Neural progenitor cell (in vitro differentiated cells): Measurements from ENCODE around the gene PCSK2. TPM values are rescaled to one million over a fixed set of nuclear protein-coding genes. Genes with fewer than 3 reads are reported as not detected.

ENCODE experiments used
- DNase-seq: peaks from one replicate; pipeline ENCODE4 v3.0.0-alpha.2; 2016; ENCODE audit warnings: low spot score
- H2AFZ ChIP-seq: fragments of 200-600 bp; sonication (generic); replicated peaks from 2 replicates; pipeline ENCODE4 v1.6.1; 2016; ENCODE audit warnings: antibody characterized with exemption
- H3F3A ChIP-seq: fragments of 200-600 bp; sonication (generic); 2 replicates; pipeline ENCODE4 v1.6.1; 2016; ENCODE audit warnings: antibody characterized with exemption, low read depth
- H3K27ac ChIP-seq: fragments of 200-600 bp; sonication (generic); 2 replicates; pipeline ENCODE4 v1.5.1; 2016; ENCODE audit warnings: mild to moderate bottlenecking
- H3K27me3 ChIP-seq: fragments of 200-600 bp; sonication (generic); 2 replicates; pipeline ENCODE4 v1.6.1; 2016; ENCODE audit warnings: mild to moderate bottlenecking, moderate library complexity
- H3K36me3 ChIP-seq: fragments of 200-600 bp; sonication (generic); 2 replicates; pipeline ENCODE4 v1.5.1; 2016
- H3K4me1 ChIP-seq: fragments of 200-600 bp; sonication (generic); 2 replicates; pipeline ENCODE4 v1.6.1; 2016; ENCODE audit warnings: mixed run types
- H3K4me2 ChIP-seq: fragments of 200-600 bp; sonication (generic); 2 replicates; pipeline ENCODE4 v1.6.1; 2016
- H3K4me3 ChIP-seq: fragments of 200-600 bp; sonication (generic); 2 replicates; pipeline ENCODE4 v1.5.1; 2016
- H3K79me2 ChIP-seq: fragments of 200-600 bp; sonication (generic); 2 replicates; pipeline ENCODE4 v1.6.1; 2016; ENCODE audit warnings: low read depth
- H3K9ac ChIP-seq: fragments of 200-600 bp; sonication (generic); 2 replicates; pipeline ENCODE4 v1.6.1; 2016
- H3K9me3 ChIP-seq: fragments of 200-600 bp; sonication (generic); 2 replicates; pipeline ENCODE4 v1.5.1; 2016; ENCODE audit warnings: low read depth
- H4K20me1 ChIP-seq: fragments of 200-600 bp; sonication (generic); 2 replicates; pipeline ENCODE4 v1.6.1; 2016; ENCODE audit warnings: low read depth
- H3K27ac Mint-ChIP-seq: 3 replicates; pipeline ENCODE4 v1.8.0; 2021; ENCODE audit warnings: mixed read lengths
- H3K27me3 Mint-ChIP-seq: 2 replicates; pipeline ENCODE4 v1.8.0; 2022; ENCODE audit warnings: low read depth, mild to moderate bottlenecking, inconsistent platforms, moderate library complexity, mixed read lengths; ENCODE audit not compliant: insufficient read depth
- H3K36me3 Mint-ChIP-seq: 3 replicates; pipeline ENCODE4 v1.8.0; 2021; ENCODE audit warnings: mixed read lengths
- H3K4me1 Mint-ChIP-seq: 3 replicates; pipeline ENCODE4 v1.8.0; 2021; ENCODE audit warnings: mixed read lengths
- H3K4me3 Mint-ChIP-seq: 3 replicates; pipeline ENCODE4 v1.8.0; 2021; ENCODE audit warnings: mild to moderate bottlenecking, moderate library complexity, mixed read lengths
- H3K9me3 Mint-ChIP-seq: 3 replicates; pipeline ENCODE4 v1.8.0; 2020; ENCODE audit warnings: mixed read lengths
- CTCF ChIP-seq: fragments of 200-600 bp; sonication (generic); IDR thresholded peaks from 2 replicates; pipeline ENCODE4 v1.5.1; 2017; ENCODE audit warnings: antibody characterized with exemption, mild to moderate bottlenecking
- EZH2 ChIP-seq: fragments of 200-600 bp; sonication (generic); IDR thresholded peaks from 2 replicates; pipeline ENCODE4 v1.6.1; 2017; ENCODE audit warnings: antibody characterized with exemption, mild to moderate bottlenecking, moderate library complexity
- EZH2phosphoT487 ChIP-seq: fragments of 200-600 bp; sonication (generic); IDR thresholded peaks from 2 replicates; pipeline ENCODE4 v1.6.1; 2017; ENCODE audit warnings: antibody characterized with exemption
- total RNA-seq: library from RNA; depleted of rRNA; stranded (reverse); fragments of >200 nt; gene quantifications from 2 replicates; pipeline ENCODE4 v1.2.3, GENCODE V29; 2015; ENCODE audit warnings: low replicate concordance

The PCSK2 gene
- total RNA-seq, 1 donor from 2014 or later = 0.07 TPM

GRCh38 chr20:17316316-17317038 lies 89.6 kb downstream of the PCSK2 start:
- no peaks in the 10 kb centered on the region for H3K36me3 ChIP-seq
- Mint-ChIP-seq H3K4me1 (peaks cover 3% of the 10 kb centered on the region), H3K4me3 (no peak overlapping the region), H3K27me3 (no peaks in the 10 kb centered on the region), H3K27ac (no peak overlapping the region), H3K36me3 (no peaks in the 10 kb centered on the region), H3K9me3 (no peaks in the 10 kb centered on the region)
- no peak overlapping the region for H2AFZ ChIP-seq
- no peaks in the 10 kb centered on the region for H3K79me2 ChIP-seq
- no peak for TF ChIP-seq CTCF
- no peak for TF ChIP-seq EZH2phosphoT487
- TF ChIP-seq EZH2 = no peak
- H3K27me3 ChIP-seq = no peaks in the 10 kb centered on the region
- no peak overlapping the region for H3K4me2 ChIP-seq
- peaks cover 3% of the 10 kb centered on the region for H3K4me1 ChIP-seq
- H3K4me3 ChIP-seq = no peak overlapping the region
- H3K9ac ChIP-seq = no peak overlapping the region
- H3F3A ChIP-seq = no peaks in the 10 kb centered on the region
- no peaks in the 10 kb centered on the region for H3K9me3 ChIP-seq
- no peaks in the 10 kb centered on the region for H4K20me1 ChIP-seq
- DNase-seq = no peak
- H3K27ac ChIP-seq = no peak overlapping the region

GRCh38 chr20:17317341-17317740 lies 90.5 kb downstream of the PCSK2 start:
- Histone ChIP-seq H3K4me2 (no peak overlapping the region), H3K27me3 (no peaks in the 10 kb centered on the region), H4K20me1 (no peaks in the 10 kb centered on the region), H3K9ac (no peak overlapping the region), H3K36me3 (no peaks in the 10 kb centered on the region), H3K9me3 (no peaks in the 10 kb centered on the region), H2AFZ (no peak overlapping the region), H3K4me3 (no peak overlapping the region), H3F3A (no peaks in the 10 kb centered on the region), H3K27ac (no peak overlapping the region), H3K4me1 (peaks cover 3% of the 10 kb centered on the region), H3K79me2 (no peaks in the 10 kb centered on the region)
- Mint-ChIP-seq H3K27ac (no peak overlapping the region), H3K4me3 (no peak overlapping the region), H3K36me3 (no peaks in the 10 kb centered on the region), H3K27me3 (no peaks in the 10 kb centered on the region), H3K4me1 (peaks cover 3% of the 10 kb centered on the region), H3K9me3 (no peaks in the 10 kb centered on the region)
- DNase-seq = no peak
- TF ChIP-seq CTCF (no peak), EZH2 (no peak), EZH2phosphoT487 (no peak)

GRCh38 chr20:17320456-17320855 lies 93.6 kb downstream of the PCSK2 start:
- Mint-ChIP-seq H3K4me1 (peaks cover 3% of the 10 kb centered on the region), H3K27me3 (no peaks in the 10 kb centered on the region), H3K36me3 (no peaks in the 10 kb centered on the region), H3K4me3 (no peak overlapping the region), H3K9me3 (no peaks in the 10 kb centered on the region), H3K27ac (no peak overlapping the region)
- Histone ChIP-seq H3K4me3 (no peak overlapping the region), H3K9ac (no peak overlapping the region), H3K27ac (no peak overlapping the region), H3K36me3 (no peaks in the 10 kb centered on the region), H4K20me1 (no peaks in the 10 kb centered on the region), H3K9me3 (no peaks in the 10 kb centered on the region), H2AFZ (no peak overlapping the region), H3K4me2 (no peak overlapping the region), H3K27me3 (no peaks in the 10 kb centered on the region), H3F3A (no peaks in the 10 kb centered on the region), H3K4me1 (no peaks in the 10 kb centered on the region), H3K79me2 (no peaks in the 10 kb centered on the region)
- no peak for DNase-seq
- TF ChIP-seq EZH2phosphoT487 = no peak
- TF ChIP-seq CTCF = no peak
- TF ChIP-seq EZH2 = no peak
